Measurements from ENCODE around the gene GBX1. TPM values are rescaled to one million over a fixed set of nuclear protein-coding genes. Genes with fewer than 3 reads are reported as not detected.

GBX1 gene
- total and polyA plus RNA-seq, 2 donors (not counting 3 experiments of a cell fraction or from before 2014, with no cell fraction given) = not detected

DNA sequence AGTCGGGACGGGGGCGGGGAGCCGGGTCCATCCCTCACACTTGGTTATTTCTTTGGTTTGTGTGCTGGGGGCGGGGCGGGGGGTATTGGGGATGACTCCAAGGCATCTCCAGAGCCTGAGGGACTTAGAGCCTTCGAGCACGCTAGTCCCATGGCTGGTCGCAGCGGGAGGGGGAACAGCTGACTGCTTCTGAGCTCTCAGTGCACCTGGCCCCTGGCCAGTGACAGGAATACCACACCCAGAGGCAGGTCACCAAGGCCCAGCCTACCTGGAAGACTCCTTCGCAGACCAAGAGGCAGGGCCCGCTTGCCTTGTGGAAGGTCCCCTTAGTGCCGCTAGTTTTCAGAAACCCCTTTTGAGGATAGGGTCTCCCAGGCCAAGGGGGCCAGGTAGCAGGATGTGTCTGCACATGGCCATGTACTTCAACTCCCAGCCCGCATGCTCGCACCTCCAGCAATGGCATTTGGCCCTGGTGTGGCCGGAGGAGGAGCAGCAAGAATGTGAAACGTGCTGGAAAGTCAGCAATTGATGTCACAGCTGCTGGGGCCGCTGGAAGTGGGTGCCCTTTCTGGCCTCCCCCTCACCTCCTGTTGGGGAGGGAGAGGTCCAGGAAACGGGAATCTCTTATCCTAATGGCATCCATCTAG is 40.9 kb downstream of the GBX1 start:
- DNase-seq (ENCODE audit: low read depth, low spot score) = no peak
- TF ChIP-seq POLR2A (IDR thresholded peaks at IDR 0.05; ENCODE audit: low read depth, low read length) (no peak), FOS (IDR thresholded peaks at IDR 0.05; ENCODE audit: borderline replicate concordance, insufficient read depth, low read length) (no peak), GATA2 (IDR thresholded peaks at IDR 0.05; ENCODE audit: insufficient read depth, insufficient read length, low read depth, low read length) (no peak)
- Histone ChIP-seq H4K20me1 (replicated peaks; ENCODE audit: control insufficient read depth, extremely low read depth, insufficient read depth, low read length) (peaks cover 2% of the 10 kb centered on the region), H3K4me3 (replicated peaks in 1 of 3; ENCODE audit: insufficient read depth in 1 of 3, low read depth in 1 of 3, low read length in 3 of 3) (no peak overlapping the region), H3K27ac (ENCODE audit: insufficient read depth, low read depth, low read length) (no peak overlapping the region), H3K4me2 (ENCODE audit: insufficient read depth, low read length) (no peak overlapping the region), H3K9ac (replicated peaks; ENCODE audit: extremely low read depth, insufficient read depth, low read length) (no peak overlapping the region), H3K9me3 (replicated peaks; ENCODE audit: control insufficient read depth, insufficient read depth, low read length) (no peaks in the 10 kb centered on the region), H3K79me2 (ENCODE audit: control insufficient read depth, insufficient read depth, low read length) (no peaks in the 10 kb centered on the region), H3K4me1 (ENCODE audit: control insufficient read depth, extremely low read depth, insufficient read depth, low read length) (no peaks in the 10 kb centered on the region), H3K9me1 (replicated peaks; ENCODE audit: control insufficient read depth, extremely low read depth, insufficient read depth, low read length) (no peaks in the 10 kb centered on the region), H3K36me3 (ENCODE audit: control insufficient read depth in 2 of 2, extremely low read depth in 1 of 2, insufficient read depth in 2 of 2, low read length in 2 of 2) (peaks cover 4 to 53% of the 10 kb centered on the region in 2 experiments), H3K27me3 (ENCODE audit: control insufficient read depth in 2 of 2, insufficient read depth in 2 of 2, low read length in 2 of 2) (no peaks in the 10 kb centered on the region), H2AFZ (ENCODE audit: low read depth, low read length) (no peak overlapping the region)
- dilution Hi-C loops (cut with MboI; ENCODE audit: extremely low pct_ligation_motif_present, low sequenced_read_pairs) (no loop called here), intact Hi-C loops (cut with micrococcal nuclease) (no loop called here)
- no TSS peak for BruUV-seq (replicated peaks)
- no peak for FAIRE-seq
- POLR2A ChIA-PET = no interaction called here
- CTCF ChIA-PET = no interaction called here

DNA sequence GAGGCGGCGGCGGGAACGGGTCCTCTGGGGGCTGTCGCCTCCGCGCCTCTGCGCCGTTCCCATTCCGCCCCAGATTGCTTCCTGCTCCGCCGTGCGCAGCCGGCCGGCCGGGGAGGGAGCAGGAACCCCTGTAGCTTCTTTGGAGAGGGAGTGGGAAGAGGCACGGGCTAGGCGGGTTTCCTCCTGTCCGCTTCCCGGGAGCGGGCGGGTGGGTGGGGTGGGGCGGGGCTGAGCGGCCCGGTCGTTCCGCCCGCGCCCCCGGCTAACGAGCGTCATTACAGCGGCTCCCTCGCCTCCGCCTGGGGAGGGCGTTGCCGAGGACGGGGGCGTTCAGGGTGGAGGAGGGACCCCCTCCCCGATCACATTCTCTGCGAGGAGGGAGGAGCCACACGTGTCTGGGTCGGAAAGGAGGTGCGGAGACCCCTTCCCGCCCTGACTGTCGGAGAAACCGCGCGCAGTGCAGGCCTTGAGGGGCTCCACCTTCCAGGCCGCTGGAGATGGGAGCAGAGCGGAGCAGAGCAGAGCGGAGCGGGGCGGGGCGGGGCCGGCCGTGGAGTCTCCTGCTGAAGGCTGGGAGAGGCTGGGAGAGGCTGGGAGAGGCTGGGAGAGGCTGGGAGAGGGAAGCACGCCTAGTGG is 41.5 kb downstream of the GBX1 start:
- Histone ChIP-seq H3K9me3 (replicated peaks; ENCODE audit: control insufficient read depth, insufficient read depth, low read length) (no peaks in the 10 kb centered on the region), H3K4me1 (ENCODE audit: control insufficient read depth, extremely low read depth, insufficient read depth, low read length) (peaks cover 5% of the 10 kb centered on the region), H3K79me2 (ENCODE audit: control insufficient read depth, insufficient read depth, low read length) (no peaks in the 10 kb centered on the region), H3K9ac (replicated peaks; ENCODE audit: extremely low read depth, insufficient read depth, low read length) (no peak overlapping the region), H2AFZ (ENCODE audit: low read depth, low read length) (no peak overlapping the region), H3K4me2 (ENCODE audit: insufficient read depth, low read length) (no peak overlapping the region), H4K20me1 (replicated peaks; ENCODE audit: control insufficient read depth, extremely low read depth, insufficient read depth, low read length) (peaks cover 2% of the 10 kb centered on the region), H3K27ac (ENCODE audit: insufficient read depth, low read depth, low read length) (no peak overlapping the region), H3K27me3 (ENCODE audit: control insufficient read depth in 2 of 2, insufficient read depth in 2 of 2, low read length in 2 of 2) (no peaks in the 10 kb centered on the region), H3K4me3 (replicated peaks in 1 of 3; ENCODE audit: insufficient read depth in 1 of 3, low read depth in 1 of 3, low read length in 3 of 3) (no peak overlapping the region), H3K36me3 (ENCODE audit: control insufficient read depth in 2 of 2, extremely low read depth in 1 of 2, insufficient read depth in 2 of 2, low read length in 2 of 2) (peaks cover 4 to 52% of the 10 kb centered on the region in 2 experiments), H3K9me1 (replicated peaks; ENCODE audit: control insufficient read depth, extremely low read depth, insufficient read depth, low read length) (no peaks in the 10 kb centered on the region)
- DNase-seq (ENCODE audit: low read depth, low spot score) (no peak), FAIRE-seq (no peak)
- dilution Hi-C loops (cut with MboI; ENCODE audit: extremely low pct_ligation_motif_present, low sequenced_read_pairs) (no loop called here), intact Hi-C loops (cut with micrococcal nuclease) (no loop called here)
- ChIA-PET CTCF (interaction anchor here (0.6 kb wide), 1 partner anchor 885 kb away, joined by 3 read pairs; no protein-coding TSS in a partner anchor), POLR2A (interaction anchor here (0.6 kb wide), 1 partner anchor 34 kb away, joined by 3 read pairs; no protein-coding TSS in a partner anchor)
- TF ChIP-seq POLR2A (IDR thresholded peaks at IDR 0.05; ENCODE audit: low read depth, low read length) (no peak), EZH2 (IDR thresholded peaks at IDR 0.05; ENCODE audit: borderline replicate concordance, low read depth, low read length, severe bottlenecking) (no peak), MYC (IDR thresholded peaks at IDR 0.05; ENCODE audit: low read depth, low read length) (no peak), FOS (IDR thresholded peaks at IDR 0.05; ENCODE audit: borderline replicate concordance, insufficient read depth, low read length) (no peak), GATA2 (IDR thresholded peaks at IDR 0.05; ENCODE audit: insufficient read depth, insufficient read length, low read depth, low read length) (no peak), POLR2AphosphoS5 (IDR thresholded peaks at IDR 0.05; ENCODE audit: insufficient read depth, low read depth, low read length) (no peak), JUN (IDR thresholded peaks at IDR 0.05; ENCODE audit: borderline replicate concordance, insufficient read depth, insufficient read length, low read depth) (no peak)
- TF ChIP-seq, protein P1, sequence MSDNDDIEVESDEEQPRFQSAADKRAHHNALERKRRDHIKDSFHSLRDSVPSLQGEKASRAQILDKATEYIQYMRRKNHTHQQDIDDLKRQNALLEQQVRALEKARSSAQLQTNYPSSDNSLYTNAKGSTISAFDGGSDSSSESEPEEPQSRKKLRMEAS (IDR thresholded peaks at IDR 0.05; ENCODE audit: insufficient read depth, insufficient read length) = no peak
- TF ChIP-seq, protein P2, sequence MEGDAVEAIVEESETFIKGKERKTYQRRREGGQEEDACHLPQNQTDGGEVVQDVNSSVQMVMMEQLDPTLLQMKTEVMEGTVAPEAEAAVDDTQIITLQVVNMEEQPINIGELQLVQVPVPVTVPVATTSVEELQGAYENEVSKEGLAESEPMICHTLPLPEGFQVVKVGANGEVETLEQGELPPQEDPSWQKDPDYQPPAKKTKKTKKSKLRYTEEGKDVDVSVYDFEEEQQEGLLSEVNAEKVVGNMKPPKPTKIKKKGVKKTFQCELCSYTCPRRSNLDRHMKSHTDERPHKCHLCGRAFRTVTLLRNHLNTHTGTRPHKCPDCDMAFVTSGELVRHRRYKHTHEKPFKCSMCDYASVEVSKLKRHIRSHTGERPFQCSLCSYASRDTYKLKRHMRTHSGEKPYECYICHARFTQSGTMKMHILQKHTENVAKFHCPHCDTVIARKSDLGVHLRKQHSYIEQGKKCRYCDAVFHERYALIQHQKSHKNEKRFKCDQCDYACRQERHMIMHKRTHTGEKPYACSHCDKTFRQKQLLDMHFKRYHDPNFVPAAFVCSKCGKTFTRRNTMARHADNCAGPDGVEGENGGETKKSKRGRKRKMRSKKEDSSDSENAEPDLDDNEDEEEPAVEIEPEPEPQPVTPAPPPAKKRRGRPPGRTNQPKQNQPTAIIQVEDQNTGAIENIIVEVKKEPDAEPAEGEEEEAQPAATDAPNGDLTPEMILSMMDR (IDR thresholded peaks at IDR 0.05; ENCODE audit: extremely low read depth in 1 of 2, insufficient read depth in 1 of 2, low read depth in 1 of 2, low read length in 2 of 2) = no peak
- BruUV-seq (replicated peaks) = no TSS peak

Measured in endothelial cell of umbilical vein (primary cell).